HG02571 (cell line): Measurements from ENCODE around the gene FGF12.

Experiments used
- ATAC-seq: cut with Tn5 transposase; IDR thresholded peaks from one replicate; pipeline ENCODE4 v1.9.1; 2021; ENCODE audit warnings: mild to moderate bottlenecking, moderate library complexity; ENCODE audit not compliant: unreplicated experiment

Gene FGF12

DNA sequence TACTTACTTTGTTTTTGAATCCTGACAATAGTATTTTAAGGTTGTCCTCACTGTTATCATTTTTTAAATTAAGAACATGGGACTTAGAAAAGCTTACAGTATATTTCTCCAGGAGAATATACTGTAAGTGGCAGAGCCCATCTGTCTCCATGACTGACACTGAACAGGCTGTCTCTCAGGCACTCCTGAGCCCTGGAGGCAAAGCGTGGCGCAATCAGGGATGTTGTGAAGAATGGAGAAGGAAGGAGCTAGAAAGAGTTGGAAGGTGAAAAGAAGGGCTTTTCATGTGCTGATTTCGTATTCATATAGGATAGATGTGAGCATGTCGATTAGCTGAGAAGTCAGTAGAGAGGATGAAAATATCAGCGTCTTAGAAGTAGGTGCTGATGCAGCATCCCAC lies 41.5 kb downstream of the FGF12 start:
- no peak for ATAC-seq

DNA sequence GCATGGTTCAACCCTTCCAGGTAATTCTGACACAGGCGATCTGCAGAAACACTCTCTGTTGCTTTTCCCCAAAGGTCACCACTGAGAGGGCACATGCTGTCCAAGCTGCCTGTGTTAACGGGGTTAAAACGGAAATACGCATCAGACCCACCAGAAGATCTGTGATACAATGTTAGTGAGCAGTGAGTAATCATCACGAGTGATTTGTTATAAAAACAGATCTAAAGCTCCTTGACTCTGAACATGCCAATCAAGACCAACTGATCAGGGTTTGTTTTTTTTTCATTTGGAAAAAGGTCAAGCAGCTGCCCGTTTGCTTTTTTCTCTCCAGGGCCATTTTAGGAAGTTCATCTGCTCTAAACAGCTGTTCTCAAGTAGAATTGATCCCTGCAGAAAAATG lies 43.2 kb downstream of the FGF12 start:
- no peak for ATAC-seq

DNA sequence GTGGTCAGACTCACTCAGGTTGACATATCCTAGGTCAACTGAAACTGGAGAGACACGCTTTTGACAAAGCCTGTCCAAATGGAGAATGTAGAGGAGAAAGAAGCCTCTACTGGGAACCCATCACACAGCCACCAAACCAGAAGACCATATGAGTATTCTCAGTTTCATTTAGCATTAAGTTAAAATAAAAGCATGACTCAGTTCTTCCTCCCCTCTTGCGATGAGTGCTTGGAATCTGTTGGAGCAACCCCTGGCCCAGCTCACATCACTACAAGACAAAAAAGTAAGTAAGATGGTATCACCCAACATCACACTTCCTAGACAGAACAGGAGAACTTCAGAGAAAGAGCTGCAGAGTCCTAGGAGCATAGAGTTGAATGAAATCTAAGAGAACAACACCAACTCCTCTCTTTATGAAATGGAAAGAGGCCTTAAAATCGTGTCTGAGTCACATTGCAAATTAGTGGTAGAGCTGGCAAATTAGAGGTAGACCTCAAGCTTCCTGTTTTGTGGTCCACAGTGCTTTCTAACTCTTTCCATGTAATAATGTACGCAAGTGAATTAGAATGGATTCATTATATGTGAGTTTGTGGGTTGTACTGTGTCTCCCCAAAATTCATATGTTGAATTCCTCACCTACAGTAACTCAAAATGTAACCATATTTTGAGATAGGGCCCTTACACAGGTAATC lies 51.2 kb downstream of the FGF12 start:
- ATAC-seq = peak; percentile 70

- no peak for ATAC-seq
Measured at GRCh38 chr3:192655628-192656027, 71.7 kb downstream of the FGF12 start.

- ATAC-seq = no peak
Measured at GRCh38 chr3:192655040-192655439, 72.3 kb downstream of the FGF12 start.

DNA sequence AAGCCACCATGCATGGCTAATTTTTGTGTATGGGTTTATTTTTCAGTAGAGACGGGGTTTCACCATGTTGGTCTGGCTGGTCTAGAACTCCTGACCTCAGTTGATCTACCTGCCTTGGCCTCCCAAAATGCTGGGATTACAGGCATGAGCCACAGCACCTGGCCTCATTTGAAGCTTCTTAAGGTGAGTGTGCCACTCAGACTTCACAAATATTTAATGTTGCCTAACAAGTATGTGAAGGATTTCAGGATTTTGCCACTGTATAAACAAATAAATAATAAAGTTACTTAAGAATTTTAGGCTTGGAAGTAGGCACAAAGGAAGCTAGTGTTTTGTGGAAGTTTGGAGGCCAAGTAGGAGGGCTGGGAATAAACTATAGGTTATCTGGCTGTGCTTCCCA lies 73.5 kb downstream of the FGF12 start:
- ATAC-seq = no peak

GRCh38 chr3:192652727-192653126 lies 74.6 kb downstream of the FGF12 start:
- ATAC-seq = no peak

GRCh38 chr3:192651836-192652512 lies 75.4 kb downstream of the FGF12 start:
- ATAC-seq = no peak

GRCh38 chr3:192645437-192645836 lies 81.9 kb downstream of the FGF12 start:
- ATAC-seq = no peak

- ATAC-seq = no peak
Measured at GRCh38 chr3:192642651-192643050, 84.7 kb downstream of the FGF12 start.

DNA sequence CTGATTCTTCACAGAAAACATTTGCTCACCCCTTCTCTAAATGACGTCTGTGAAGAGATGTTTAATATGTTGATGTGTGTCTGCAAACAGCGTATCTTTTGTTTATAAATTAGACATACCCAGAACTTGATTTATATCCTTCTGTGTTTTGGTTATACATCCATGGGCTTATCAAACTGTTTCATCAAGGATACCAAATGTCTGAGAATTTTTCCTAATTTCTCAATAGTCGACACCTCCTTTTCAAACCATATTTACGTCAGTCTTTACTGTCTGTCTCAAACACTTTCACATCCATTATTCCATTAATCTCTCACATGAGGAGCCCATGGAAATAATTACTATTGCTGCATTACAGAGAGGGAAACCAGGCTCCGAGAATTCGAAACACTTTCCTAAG lies 85.4 kb downstream of the FGF12 start:
- ATAC-seq = no peak

DNA sequence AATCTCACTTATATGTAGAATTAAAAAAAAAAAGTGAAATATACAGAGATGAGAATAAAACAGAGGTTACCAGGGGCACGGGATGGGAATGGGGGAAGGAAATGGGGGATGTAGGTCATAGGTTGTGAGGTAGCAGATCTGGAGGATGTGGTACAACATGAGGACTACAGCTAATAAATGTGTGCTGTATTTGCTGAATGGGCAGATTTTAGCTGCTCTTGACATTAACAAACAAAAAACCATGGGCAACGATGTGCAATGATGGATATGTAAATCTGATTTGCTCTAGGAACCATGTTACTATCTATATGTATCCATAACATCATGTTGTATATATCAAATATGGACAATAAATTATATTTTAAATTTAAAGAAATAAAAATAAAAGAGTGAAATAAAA lies 87.4 kb downstream of the FGF12 start:
- ATAC-seq = no peak

GRCh38 chr3:192637803-192638202 lies 89.5 kb downstream of the FGF12 start:
- ATAC-seq = no peak

- no peak for ATAC-seq
Measured at GRCh38 chr3:192636517-192637444, 90.6 kb downstream of the FGF12 start.

DNA sequence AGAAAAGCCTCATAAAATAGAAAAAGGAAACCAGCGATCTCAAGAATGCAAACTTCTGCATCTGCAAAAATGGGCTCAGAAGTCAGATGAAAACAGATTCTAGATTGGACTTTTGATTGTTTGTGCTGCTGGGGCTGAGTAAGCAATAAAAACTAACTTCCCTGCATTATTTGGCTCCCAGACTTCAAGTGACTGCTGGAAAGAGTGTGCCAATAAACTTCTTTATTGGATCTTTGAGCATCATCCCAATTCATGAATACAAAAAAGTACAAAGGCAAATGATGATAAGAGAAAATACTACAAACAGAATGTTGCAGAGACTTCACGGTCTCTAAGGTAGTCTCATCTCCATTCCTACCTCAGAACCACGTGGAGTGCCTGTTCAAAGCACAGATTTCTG lies 97.9 kb downstream of the FGF12 start:
- no peak for ATAC-seq

- no peak for ATAC-seq
Measured at GRCh38 chr3:192621909-192622308, 105.4 kb downstream of the FGF12 start.

GRCh38 chr3:192620275-192620674 lies 107.1 kb downstream of the FGF12 start:
- ATAC-seq = no peak

DNA sequence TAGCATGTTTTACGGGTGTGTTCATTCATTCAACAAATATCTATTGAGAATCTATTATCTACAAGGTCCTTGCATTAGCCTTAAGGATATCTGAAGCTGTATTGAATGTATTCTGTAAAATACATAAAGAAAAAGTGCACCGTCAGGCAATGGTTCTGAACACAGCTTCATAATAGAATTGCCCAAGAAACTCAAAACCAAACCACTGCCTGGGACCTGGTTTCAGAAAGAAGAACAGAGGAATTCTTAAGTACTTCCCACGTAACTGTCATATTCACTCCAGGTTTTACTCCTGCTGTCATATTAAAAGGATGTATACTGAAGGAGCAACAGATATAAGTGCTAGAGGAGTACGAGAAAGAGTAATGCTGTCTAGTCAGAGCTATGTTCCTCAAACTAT lies 115.9 kb downstream of the FGF12 start:
- ATAC-seq = no peak

- ATAC-seq = no peak
Measured at GRCh38 chr3:192608726-192609600, 118.4 kb downstream of the FGF12 start.

- no peak for ATAC-seq
Measured at GRCh38 chr3:192607798-192608197, 119.5 kb downstream of the FGF12 start.

GRCh38 chr3:192597913-192598312 lies 129.4 kb downstream of the FGF12 start:
- ATAC-seq = no peak
